K562 (cell line): ENCODE data around the gene ABCA8. TPM values are rescaled to one million over a fixed set of nuclear protein-coding genes. Genes with fewer than 3 reads are reported as not detected.

Experiments
- ATAC-seq: fragments of 200-7000 bp; cut with Tn5 transposase; 3 replicates; pipeline ENCODE4 v1.9.1; 2020; ENCODE audit warnings: moderate library complexity
- BruUV-seq: library from RNA; stranded (reverse); fragments of 400-500 nt; replicated peaks from 2 replicates; lab custom pipeline; 2021; lab: Mats Ljungman, UMichigan
- CTCF ChIA-PET: fragments of 300-600 bp; formaldehyde crosslinking; extraction: SDS; loops from one replicate; lab custom pipeline; 2021; ENCODE audit warnings: low intra/inter-chr PET ratio; lab: Yijun Ruan, JAX
- POLR2A ChIA-PET: fragments of 300-600, 350-650 bp; sonication (Branson Sonifier 250); formaldehyde crosslinking; extraction: SDS; loops from one replicate; lab custom pipeline; 2021; ENCODE audit warnings: antibody characterized with exemption, inconsistent platforms; lab: Yijun Ruan, JAX
- DNase-seq, 4 experiments: peaks; one replicate each; pipeline versions ENCODE4 v3.0.0 to v3.0.0-alpha.2; 2011 to 2018; ENCODE audit warnings: low spot score in 3 of 4, mixed read lengths in 3 of 4; ENCODE audit errors: extremely low read depth in 1 of 4
- FAIRE-seq: peaks from 2 replicates; lab custom pipeline; 2011; peaks lifted over from hg19 to GRCh38; lab: Jason Lieb, UNC
- H2AFZ ChIP-seq: 2 replicates; pipeline ENCODE4 v1.6.0; 2011; ENCODE audit warnings: low read depth, low read length, control low read depth, inconsistent platforms
- H3K27ac ChIP-seq: fragments of 200-600 bp; 3 replicates; pipeline ENCODE4 v1.8.0; 2011; ENCODE audit warnings: low read depth, mild to moderate bottlenecking, control low read depth, inconsistent platforms, low read length, moderate library complexity, mixed read lengths; ENCODE audit errors: extremely low read depth
- H3K27me3 ChIP-seq, 2 experiments: fragments of 300-600 bp in 1 of 2; 2 replicates in 1 of 2; 3 replicates in 1 of 2; pipeline versions ENCODE4 v1.6.0 to v1.8.0; 2011; ENCODE audit warnings: inconsistent platforms in 2 of 2, low read length in 2 of 2, mild to moderate bottlenecking in 1 of 2, mixed read lengths in 1 of 2, moderate library complexity in 1 of 2; ENCODE audit not compliant: control insufficient read depth in 2 of 2, insufficient read depth in 2 of 2
- H3K36me3 ChIP-seq: fragments of 300-600 bp; 3 replicates; pipeline ENCODE4 v1.8.0; 2011; ENCODE audit warnings: mild to moderate bottlenecking, low read length, inconsistent platforms; ENCODE audit not compliant: control insufficient read depth, insufficient read depth
- H3K4me1 ChIP-seq, 2 experiments: fragments of 200-600 bp in 1 of 2; replicated peaks in 1 of 2; 2 replicates in 1 of 2; 3 replicates in 1 of 2; pipeline versions ENCODE4 v1.5.1 to v1.8.0; 2011; ENCODE audit warnings: inconsistent platforms in 2 of 2, low read length in 2 of 2, mild to moderate bottlenecking in 1 of 2, mixed read lengths in 1 of 2, moderate library complexity in 1 of 2; ENCODE audit not compliant: control insufficient read depth in 2 of 2, insufficient read depth in 2 of 2
- H3K4me2 ChIP-seq: 2 replicates; pipeline ENCODE4 v1.6.1; 2011; ENCODE audit warnings: low read length, control low read depth, inconsistent platforms, mixed read lengths; ENCODE audit not compliant: insufficient read depth
- H3K4me3 ChIP-seq: fragments of 200-600 bp; sonication (generic), shearing (Covaris generic); 2 replicates; pipeline ENCODE4 v1.5.1; 2016; ENCODE audit warnings: control low read depth, inconsistent platforms
- H3K79me2 ChIP-seq: fragments of 200-600 bp; 3 replicates; pipeline ENCODE4 v1.8.0; 2011; ENCODE audit warnings: low read length, inconsistent platforms; ENCODE audit not compliant: control insufficient read depth, insufficient read depth
- H3K9ac ChIP-seq, 2 experiments: 2 replicates each; pipeline versions ENCODE4 v1.6.0 to v1.6.1; 2011; ENCODE audit warnings: low read depth in 2 of 2, low read length in 2 of 2, control low read depth in 1 of 2, inconsistent platforms in 1 of 2, mild to moderate bottlenecking in 1 of 2, mixed read lengths in 1 of 2; ENCODE audit not compliant: insufficient read depth in 1 of 2
- H3K9me1 ChIP-seq: one replicate; pipeline ENCODE4 v1.6.0; 2011; ENCODE audit warnings: inconsistent platforms, mild to moderate bottlenecking, low read length, moderate library complexity; ENCODE audit not compliant: control insufficient read depth, insufficient read depth
- H3K9me3 ChIP-seq: replicated peaks from 2 replicates; pipeline ENCODE4 v1.5.1; 2011; ENCODE audit warnings: low read depth, low read length, inconsistent platforms; ENCODE audit not compliant: control insufficient read depth, insufficient read depth
- H4K20me1 ChIP-seq: replicated peaks from 2 replicates; pipeline ENCODE4 v1.6.1; 2011; ENCODE audit warnings: low read length, inconsistent platforms, mixed read lengths; ENCODE audit not compliant: control insufficient read depth, insufficient read depth
- FOXJ2 ChIP-seq: fragments of 200-800 bp; sonication (Bioruptor generic); IDR thresholded peaks from 2 replicates; pipeline ENCODE4 v1.6.1; 2016; ENCODE audit warnings: missing genetic modification characterization, missing compliant biosample characterization
- KLF1 ChIP-seq: fragments of 450-650 bp; IDR thresholded peaks from 2 replicates; pipeline ENCODE4 v1.6.1; 2016; ENCODE audit warnings: missing genetic modification characterization, missing compliant biosample characterization
- MLLT1 ChIP-seq, 2 experiments: fragments of 450-650 bp; IDR thresholded peaks; 2 replicates each; pipeline ENCODE4 v1.6.1; 2016
- SMAD1 ChIP-seq: fragments of 150-350 bp; IDR thresholded peaks from 2 replicates; pipeline ENCODE4 v1.6.1; 2014; ENCODE audit warnings: low read length, low read depth; ENCODE audit not compliant: partially characterized antibody
- STAG1 ChIP-seq: sonication (generic); formaldehyde crosslinking; IDR thresholded peaks from 2 replicates; pipeline ENCODE4 v1.5.0; 2020; ENCODE audit warnings: missing genetic modification reagents, borderline replicate concordance
- WGBS: fragments of 100-300 bp; shearing (Covaris generic); methylation state at CpG from one replicate; pipeline ENCODE4 v1.1.6; 2016; ENCODE audit warnings: low coverage, mixed read lengths; ENCODE audit not compliant: insufficient coverage; ENCODE audit errors: missing lambda C conversion rate; 5-methylcytosine and 5-hydroxymethylcytosine counted together
- in situ Hi-C: fragments of 300-500 bp; cut with MboI; formaldehyde crosslinking; loops from 4 replicates; pipeline ENCODE4 v1.15.0; 2018; ENCODE audit warnings: inconsistent platforms, mixed read lengths
- intact Hi-C: fragments of 100-400 bp; cut with micrococcal nuclease; formaldehyde crosslinking; loops from 2 replicates; pipeline ENCODE4 v1.14.2; 2022
- polyA plus RNA-seq, 8 experiments: library from polyadenylated mRNA; depleted of rRNA in 4 of 8; stranded (reverse) in 5 of 8; unstranded in 3 of 8; fragments of >200 nt; fragmentation: Nextera tagmentation in 2 of 8; fragmentation: Illumina TruSeq in 1 of 8; extraction: Ambion mirVana in 2 of 8; extraction: Trizol in 1 of 8; gene quantifications; 2 replicates each; pipeline versions ENCODE4 v1.2.1 to v1.2.3, GENCODE V29; 2011 to 2014; ENCODE audit warnings: inconsistent platforms in 1 of 8, missing spikeins in 1 of 8
- total RNA-seq, 7 experiments: library from RNA; depleted of rRNA in 6 of 7; stranded (reverse); fragments of >200 nt in 6 of 7; fragmentation: Illumina TruSeq in 2 of 7; extraction: Trizol in 2 of 7; gene quantifications; 2 replicates each; pipeline versions ENCODE4 v1.2.1 to v1.2.3, GENCODE V29; 2011 to 2021; ENCODE audit warnings: low replicate concordance in 1 of 7

Gene ABCA8
- total and polyA plus RNA-seq, 9 of the 15 experiments (the other 6 are each of a cell fraction or from before 2014, with no cell fraction given), result 1.8 to 13.2 (median 12.0) TPM

- intact Hi-C loops (no loop called here), in situ Hi-C loops (no loop called here)
- Histone ChIP-seq H3K9me3 (no peaks in the 10 kb centered on the region), H3K9ac (no peak overlapping the region), H3K4me1 (no peaks in the 10 kb centered on the region), H3K9me1 (no peaks in the 10 kb centered on the region), H2AFZ (no peak overlapping the region), H3K36me3 (no peaks in the 10 kb centered on the region), H3K79me2 (no peaks in the 10 kb centered on the region), H3K4me3 (no peak overlapping the region), H4K20me1 (no peaks in the 10 kb centered on the region), H3K27me3 (peaks cover 4 to 5% of the 10 kb centered on the region in 2 experiments; a peak in 1 of 5 replicates), H3K4me2 (no peak overlapping the region), H3K27ac (no peak overlapping the region)
- DNase-seq, result no peak
- TF ChIP-seq KLF1 (tag) (no peak), SMAD1 (no peak), STAG1 (CRISPR knock-in tag) (no peak), FOXJ2 (tag) (no peak), MLLT1 (IDR thresholded peaks at IDR 0.05) (no peak)
- 0% methylated on average over 5 of the region's 5 CpGs for WGBS
- BruUV-seq, result no TSS peak
- ChIA-PET POLR2A (interaction anchor here (0.6 kb wide), 1 partner anchor 500 kb away, joined by 4 read pairs; no protein-coding TSS in a partner anchor), CTCF (interaction anchor here (0.6 kb wide), 1 partner anchor 1806 kb away, joined by 4 read pairs; no protein-coding TSS in a partner anchor)
- FAIRE-seq, result no peak
- no peak for ATAC-seq
These were observed 135.7 kb downstream of the ABCA8 start for GRCh38 chr17:68819465-68819864.

Other genes starting within 250 kb of the ABCA8 start
- 0.98 TPM in 1 of 2 replicates, not detected in the other for gene ABCA9, start 105.5 kb upstream of the ABCA8 start, total RNA-seq (2014; rRNA removed)
- not detected in 2 replicates for gene ABCA9, start 105.5 kb upstream of the ABCA8 start, total RNA-seq (2014; rRNA removed; fragmentation: Illumina TruSeq; extraction: Trizol)
- 0.04 TPM in 1 of 2 replicates, not detected in the other for gene ABCA9, start 105.5 kb upstream of the ABCA8 start, total RNA-seq (2015; rRNA removed; fragmentation: Illumina TruSeq; extraction: Trizol)
- not detected in 2 replicates for gene ABCA9, start 105.5 kb upstream of the ABCA8 start, total RNA-seq (2021)
- 0.24 TPM in 1 of 2 replicates, not detected in the other for gene ABCA9, start 105.5 kb upstream of the ABCA8 start, polyA plus RNA-seq (2011; rRNA removed)
- gene ABCA9, start 105.5 kb upstream of the ABCA8 start, polyA plus RNA-seq (2014; fragmentation: Illumina TruSeq; extraction: Trizol), result not detected in 2 replicates
- gene ABCA9, start 105.5 kb upstream of the ABCA8 start, polyA plus RNA-seq (2014; fragmentation: Nextera tagmentation; extraction: Ambion mirVana), result not detected
- 0.01 TPM in 1 of 2 replicates, not detected in the other for gene ABCA9, start 105.5 kb upstream of the ABCA8 start, polyA plus RNA-seq (2014; rRNA removed)
- 0.12 and 0.23 TPM in 2 replicates for gene ABCA6, start 186.5 kb upstream of the ABCA8 start, total RNA-seq (2014; rRNA removed)
- 0.22 and 0.29 TPM in 2 replicates for gene ABCA6, start 186.5 kb upstream of the ABCA8 start, total RNA-seq (2014; rRNA removed; fragmentation: Illumina TruSeq; extraction: Trizol)
- gene ABCA6, start 186.5 kb upstream of the ABCA8 start, total RNA-seq (2015; rRNA removed; fragmentation: Illumina TruSeq; extraction: Trizol), result 0.11 and 0.34 TPM in 2 replicates
- gene ABCA6, start 186.5 kb upstream of the ABCA8 start, total RNA-seq (2021), result 0.02 and 0.73 TPM in 2 replicates
- 0.15 and 0.17 TPM in 2 replicates for gene ABCA6, start 186.5 kb upstream of the ABCA8 start, polyA plus RNA-seq (2011; rRNA removed)
- 0.06 and 0.12 TPM in 2 replicates for gene ABCA6, start 186.5 kb upstream of the ABCA8 start, polyA plus RNA-seq (2014; fragmentation: Illumina TruSeq; extraction: Trizol)
- gene ABCA6, start 186.5 kb upstream of the ABCA8 start, polyA plus RNA-seq (2014; fragmentation: Nextera tagmentation; extraction: Ambion mirVana), result under 1 TPM; 0.08 to 0.15 TPM
- gene ABCA6, start 186.5 kb upstream of the ABCA8 start, polyA plus RNA-seq (2014; rRNA removed), result 0.05 and 0.13 TPM in 2 replicates